Activated T-helper 2 cell treated with anti-CD3 and anti-CD28 coated beads, Interferon-gamma antibody, Interleukin-2, Interleukin-4, amounts not matched to agents 10 μg/mL and 5 μg/mL and 100 μg/mL, durations not matched to agents 14 hours and 24 hours and 36 hours (primary cell): ENCODE data around the gene OR4D11. TPM values are rescaled to one million over a fixed set of nuclear protein-coding genes. Genes with fewer than 3 reads are reported as not detected.

Experiments
- DNase-seq: peaks from one replicate; pipeline ENCODE4 v3.0.0; 2021; ENCODE audit warnings: low spot score
- H3K27ac Mint-ChIP-seq: one replicate; pipeline ENCODE4 v1.8.0; 2021; ENCODE audit warnings: mixed read lengths
- H3K27me3 Mint-ChIP-seq: one replicate; pipeline ENCODE4 v1.8.0; 2021; ENCODE audit warnings: low read depth, mixed read lengths
- H3K36me3 Mint-ChIP-seq: one replicate; pipeline ENCODE4 v1.8.0; 2021; ENCODE audit warnings: low read depth, mixed read lengths
- H3K4me1 Mint-ChIP-seq: one replicate; pipeline ENCODE4 v1.8.0; 2021; ENCODE audit warnings: low read depth, mixed read lengths
- H3K4me3 Mint-ChIP-seq: one replicate; pipeline ENCODE4 v1.8.0; 2021; ENCODE audit warnings: low read depth, mild to moderate bottlenecking, moderate library complexity, mixed read lengths
- H3K9me3 Mint-ChIP-seq: one replicate; pipeline ENCODE4 v1.8.0; 2021; ENCODE audit warnings: mixed read lengths
- intact Hi-C: fragments of 100-400 bp; cut with micrococcal nuclease; formaldehyde crosslinking; loops from one replicate; pipeline ENCODE4 v1.15.1; 2023
- total RNA-seq: library from RNA; stranded (reverse); gene quantifications from 2 replicates; pipeline ENCODE4 v1.2.3, GENCODE V29; 2022

OR4D11 gene
- total RNA-seq, 1 donor from 2014 or later = not detected

GRCh38 chr11:59551659-59552521 lies 48.5 kb downstream of the OR4D11 start:
- intact Hi-C loops = loop anchor here (2.0 to 10.0 kb wide), 3 partner anchors 15 to 1837 kb away; partner anchors contain the start of genes MED19, MRPL16 and TMX2
- Mint-ChIP-seq H3K36me3 (no peaks in the 10 kb centered on the region), H3K27me3 (peaks cover 4% of the 10 kb centered on the region), H3K4me3 (peak overlapping the region; percentile 89), H3K9me3 (no peaks in the 10 kb centered on the region), H3K4me1 (peaks cover 37% of the 10 kb centered on the region), H3K27ac (peak overlapping the region; percentile 94)
- DNase-seq = no peak

GRCh38 chr11:59552844-59553243 lies 49.5 kb downstream of the OR4D11 start:
- H3K4me1 Mint-ChIP-seq = peaks cover 43% of the 10 kb centered on the region
- no peak overlapping the region for H3K4me3 Mint-ChIP-seq
- peaks cover 4% of the 10 kb centered on the region for H3K27me3 Mint-ChIP-seq
- DNase-seq = no peak
- H3K9me3 Mint-ChIP-seq = no peaks in the 10 kb centered on the region
- H3K27ac Mint-ChIP-seq = no peak overlapping the region
- intact Hi-C loops = loop anchor here (10.0 kb wide), 1 partner anchor 1838 kb away; the partner anchor contains the start of genes MED19 and TMX2
- H3K36me3 Mint-ChIP-seq = no peaks in the 10 kb centered on the region

GRCh38 chr11:59553323-59553722 lies 49.9 kb downstream of the OR4D11 start:
- Mint-ChIP-seq H3K27me3 (peaks cover 4% of the 10 kb centered on the region), H3K36me3 (no peaks in the 10 kb centered on the region), H3K4me1 (peaks cover 47% of the 10 kb centered on the region), H3K4me3 (no peak overlapping the region), H3K27ac (no peak overlapping the region), H3K9me3 (no peaks in the 10 kb centered on the region)
- intact Hi-C loops = loop anchor here (10.0 kb wide), 1 partner anchor 1839 kb away; the partner anchor contains the start of genes MED19 and TMX2
- no peak for DNase-seq

Other genes starting within 250 kb of the OR4D11 start
- gene OR5AN1, start 144.7 kb upstream of the OR4D11 start, total RNA-seq = not detected in 2 replicates
- gene OR5A2, start 77.2 kb upstream of the OR4D11 start, total RNA-seq = not detected in 2 replicates
- not detected in 2 replicates for gene OR5A1, start 67.1 kb upstream of the OR4D11 start, total RNA-seq
- gene OR4D6, start 46.6 kb upstream of the OR4D11 start, total RNA-seq = not detected in 2 replicates
- gene OR4D10, start 30.3 kb upstream of the OR4D11 start, total RNA-seq = not detected in 2 replicates
- gene OR4D9, start 8.0 kb downstream of the OR4D11 start, total RNA-seq = not detected in 2 replicates
- gene OSBP, start 112.2 kb downstream of the OR4D11 start, total RNA-seq = 42.8 and 43.4 TPM in 2 replicates
- gene PATL1, start 165.5 kb downstream of the OR4D11 start, total RNA-seq = 69.0 and 71.2 TPM in 2 replicates
- not detected in 2 replicates for gene OR10V1, start 210.3 kb downstream of the OR4D11 start, total RNA-seq